ENCODE results near the gene PRSS22. TPM values are rescaled to one million over a fixed set of nuclear protein-coding genes. Genes with fewer than 3 reads are reported as not detected.

PRSS22 gene
- total RNA-seq, 1 donor from 2014 or later = 76.0 TPM

- TF ChIP-seq, protein P1, sequence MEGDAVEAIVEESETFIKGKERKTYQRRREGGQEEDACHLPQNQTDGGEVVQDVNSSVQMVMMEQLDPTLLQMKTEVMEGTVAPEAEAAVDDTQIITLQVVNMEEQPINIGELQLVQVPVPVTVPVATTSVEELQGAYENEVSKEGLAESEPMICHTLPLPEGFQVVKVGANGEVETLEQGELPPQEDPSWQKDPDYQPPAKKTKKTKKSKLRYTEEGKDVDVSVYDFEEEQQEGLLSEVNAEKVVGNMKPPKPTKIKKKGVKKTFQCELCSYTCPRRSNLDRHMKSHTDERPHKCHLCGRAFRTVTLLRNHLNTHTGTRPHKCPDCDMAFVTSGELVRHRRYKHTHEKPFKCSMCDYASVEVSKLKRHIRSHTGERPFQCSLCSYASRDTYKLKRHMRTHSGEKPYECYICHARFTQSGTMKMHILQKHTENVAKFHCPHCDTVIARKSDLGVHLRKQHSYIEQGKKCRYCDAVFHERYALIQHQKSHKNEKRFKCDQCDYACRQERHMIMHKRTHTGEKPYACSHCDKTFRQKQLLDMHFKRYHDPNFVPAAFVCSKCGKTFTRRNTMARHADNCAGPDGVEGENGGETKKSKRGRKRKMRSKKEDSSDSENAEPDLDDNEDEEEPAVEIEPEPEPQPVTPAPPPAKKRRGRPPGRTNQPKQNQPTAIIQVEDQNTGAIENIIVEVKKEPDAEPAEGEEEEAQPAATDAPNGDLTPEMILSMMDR (IDR thresholded peaks at IDR 0.05; ENCODE audit: insufficient read depth, low read length, poor library complexity, severe bottlenecking) = no peak
- Histone ChIP-seq H3K27me3 (ENCODE audit: control insufficient read depth, insufficient read depth, low read length) (no peaks in the 10 kb centered on the region), H3K36me3 (ENCODE audit: control insufficient read depth, insufficient read depth, low read length) (no peaks in the 10 kb centered on the region), H3K4me3 (ENCODE audit: low read depth, low read length) (no peak overlapping the region)
- DNase-seq (ENCODE audit: low read depth) = no peak
Observed at GRCh38 chr16:2871926-2872325, 14.0 kb upstream of the PRSS22 start.

GRCh38 chr16:2867987-2868789 is 10.2 kb upstream of the PRSS22 start:
- Histone ChIP-seq H3K27me3 (ENCODE audit: control insufficient read depth, insufficient read depth, low read length) (no peaks in the 10 kb centered on the region), H3K4me3 (ENCODE audit: low read depth, low read length) (peak overlapping the region; percentile 49), H3K36me3 (ENCODE audit: control insufficient read depth, insufficient read depth, low read length) (no peaks in the 10 kb centered on the region)
- no peak for DNase-seq (ENCODE audit: low read depth)
- TF ChIP-seq, protein P1 (IDR thresholded peaks at IDR 0.05; ENCODE audit: insufficient read depth, low read length, poor library complexity, severe bottlenecking) = peak; percentile 98

- no peaks in the 10 kb centered on the region for H3K27me3 ChIP-seq (ENCODE audit: control insufficient read depth, insufficient read depth, low read length)
- DNase-seq (ENCODE audit: low read depth) = no peak
- H3K4me3 ChIP-seq (ENCODE audit: low read depth, low read length) = peak overlapping the region; percentile 49
- TF ChIP-seq, protein P1 (IDR thresholded peaks at IDR 0.05; ENCODE audit: insufficient read depth, low read length, poor library complexity, severe bottlenecking) = no peak
- H3K36me3 ChIP-seq (ENCODE audit: control insufficient read depth, insufficient read depth, low read length) = no peaks in the 10 kb centered on the region
Observed at GRCh38 chr16:2867661-2867986, 9.7 kb upstream of the PRSS22 start.

DNA sequence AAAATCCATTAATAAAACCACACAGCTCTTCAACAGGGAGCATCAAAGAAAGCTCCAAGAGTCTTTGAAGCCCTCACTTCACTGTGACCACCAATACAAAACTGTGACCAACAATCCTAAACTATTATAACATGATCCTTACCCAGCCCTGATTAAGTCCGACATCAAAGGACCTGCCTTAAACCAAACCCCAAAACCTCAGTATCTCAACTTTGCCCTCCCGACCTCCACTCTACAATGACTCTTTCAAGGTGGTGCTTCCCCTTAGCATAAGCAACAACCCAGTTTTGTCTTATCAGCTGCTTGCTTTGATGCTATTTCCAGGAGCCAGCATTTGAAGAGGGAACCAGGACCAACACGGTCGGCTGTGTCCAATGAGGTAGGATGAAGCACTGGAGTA is 8.5 kb upstream of the PRSS22 start:
- TF ChIP-seq, protein P1 (IDR thresholded peaks at IDR 0.05; ENCODE audit: insufficient read depth, low read length, poor library complexity, severe bottlenecking) = no peak
- H3K36me3 ChIP-seq (ENCODE audit: control insufficient read depth, insufficient read depth, low read length) = no peaks in the 10 kb centered on the region

GRCh38 chr16:2865651-2866050 is 7.7 kb upstream of the PRSS22 start:
- Histone ChIP-seq H3K4me3 (ENCODE audit: low read depth, low read length) (no peak overlapping the region), H3K36me3 (ENCODE audit: control insufficient read depth, insufficient read depth, low read length) (no peaks in the 10 kb centered on the region), H3K27me3 (ENCODE audit: control insufficient read depth, insufficient read depth, low read length) (no peaks in the 10 kb centered on the region)
- TF ChIP-seq, protein P1 (IDR thresholded peaks at IDR 0.05; ENCODE audit: insufficient read depth, low read length, poor library complexity, severe bottlenecking) = no peak
- no peak for DNase-seq (ENCODE audit: low read depth)

More for the DNA sequence above, 8.5 kb upstream of the PRSS22 start:
- Histone ChIP-seq H3K27me3 (ENCODE audit: control insufficient read depth, insufficient read depth, low read length) (no peaks in the 10 kb centered on the region), H3K4me3 (ENCODE audit: low read depth, low read length) (no peak overlapping the region)
- DNase-seq (ENCODE audit: low read depth) = no peak

Data from kidney epithelial cell (primary cell).